HepG2 (cell line): ENCODE measurements around the gene FJX1. TPM values are rescaled to one million over a fixed set of nuclear protein-coding genes. Genes with fewer than 3 reads are reported as not detected.

Experiments used
- MYC ChIP-seq: sonication (generic); formaldehyde crosslinking; IDR thresholded peaks from 2 replicates; pipeline ENCODE4 v1.9.0; 2021; ENCODE audit warnings: missing genetic modification reagents, borderline replicate concordance
- SRSF1 ChIP-seq: fragments of 200-400 bp; formaldehyde crosslinking; optimal IDR thresholded peaks from 2 replicates; pipeline ENCODE3; 2017; ENCODE audit warnings: mild to moderate bottlenecking, low read depth, low read length, moderate library complexity
- TEAD3 ChIP-seq: optimal IDR thresholded peaks from 2 replicates; pipeline ENCODE3; 2016; ENCODE audit warnings: borderline replicate concordance
- ZBTB2 ChIP-seq: sonication (generic); formaldehyde crosslinking; IDR thresholded peaks from 2 replicates; pipeline ENCODE4 v1.8.0; 2022; ENCODE audit warnings: low read depth, missing genetic modification reagents
- ZNF275 ChIP-seq: sonication (generic); formaldehyde crosslinking; IDR thresholded peaks from 2 replicates; pipeline ENCODE4 v1.8.0; 2022; ENCODE audit warnings: missing genetic modification reagents, mild to moderate bottlenecking, inconsistent platforms, borderline replicate concordance
- ZNF331 ChIP-seq: sonication (generic); formaldehyde crosslinking; IDR thresholded peaks from 2 replicates; pipeline ENCODE4 v1.4.0; 2020; ENCODE audit warnings: missing genetic modification reagents
- ZNF33B ChIP-seq: sonication (generic); formaldehyde crosslinking; IDR thresholded peaks from 2 replicates; pipeline ENCODE4 v1.5.1; 2020; ENCODE audit warnings: mild to moderate bottlenecking, missing genetic modification reagents
- ZNF619 ChIP-seq: sonication (generic); formaldehyde crosslinking; IDR thresholded peaks from 2 replicates; pipeline ENCODE4 v1.4.0; 2020; ENCODE audit warnings: mild to moderate bottlenecking, missing genetic modification reagents
- ZNF646 ChIP-seq: sonication (generic); formaldehyde crosslinking; IDR thresholded peaks from 2 replicates; pipeline ENCODE4 v1.9.0; 2021; ENCODE audit warnings: mild to moderate bottlenecking, missing genetic modification reagents
- ZNF775 ChIP-seq: sonication (generic); formaldehyde crosslinking; IDR thresholded peaks from 2 replicates; pipeline ENCODE4 v1.4.0; 2020; ENCODE audit warnings: missing genetic modification reagents, mild to moderate bottlenecking, moderate library complexity, borderline replicate concordance
- ZNF781 ChIP-seq: sonication (generic); formaldehyde crosslinking; IDR thresholded peaks from 2 replicates; pipeline ENCODE4 v1.5.1; 2020; ENCODE audit warnings: borderline replicate concordance, mild to moderate bottlenecking, missing genetic modification reagents; ENCODE audit errors: not compliant biosample characterization
- polyA plus RNA-seq, 8 experiments: library from polyadenylated mRNA; depleted of rRNA in 3 of 8; stranded (reverse) in 7 of 8; unstranded in 1 of 8; fragments of >200 nt; fragmentation: Illumina TruSeq in 4 of 8; extraction: Trizol in 4 of 8; gene quantifications; 2 replicates each; pipeline versions ENCODE4 v1.2.1 to v1.2.3, GENCODE V29; 2011 to 2016; ENCODE audit warnings: low read depth in 4 of 8, missing spikeins in 1 of 8, mixed read lengths in 1 of 8; ENCODE audit not compliant: insufficient read depth in 1 of 8
- total RNA-seq, 5 experiments: library from RNA; depleted of rRNA; stranded (reverse); fragments of >200 nt; fragmentation: Illumina TruSeq; extraction: Trizol; gene quantifications; 2 replicates each; pipeline ENCODE4 v1.2.3, GENCODE V29; 2016; ENCODE audit warnings: low read depth in 1 of 5
- TF ChIP-seq, protein P1 (sequence below): sonication (generic); formaldehyde crosslinking; IDR thresholded peaks from 2 replicates; pipeline ENCODE4 v1.5.1; 2020; ENCODE audit warnings: mild to moderate bottlenecking, missing genetic modification reagents, borderline replicate concordance
- TF ChIP-seq, protein P2 (sequence below): sonication (generic); formaldehyde crosslinking; IDR thresholded peaks from 2 replicates; pipeline ENCODE4 v1.8.1; 2022; ENCODE audit warnings: low read depth, mild to moderate bottlenecking, missing genetic modification reagents

Gene FJX1
- total and polyA plus RNA-seq, 2 of the 13 experiments (the other 11 are each of a cell fraction or from before 2014, with no cell fraction given): 0.40 to 0.82 TPM

DNA sequence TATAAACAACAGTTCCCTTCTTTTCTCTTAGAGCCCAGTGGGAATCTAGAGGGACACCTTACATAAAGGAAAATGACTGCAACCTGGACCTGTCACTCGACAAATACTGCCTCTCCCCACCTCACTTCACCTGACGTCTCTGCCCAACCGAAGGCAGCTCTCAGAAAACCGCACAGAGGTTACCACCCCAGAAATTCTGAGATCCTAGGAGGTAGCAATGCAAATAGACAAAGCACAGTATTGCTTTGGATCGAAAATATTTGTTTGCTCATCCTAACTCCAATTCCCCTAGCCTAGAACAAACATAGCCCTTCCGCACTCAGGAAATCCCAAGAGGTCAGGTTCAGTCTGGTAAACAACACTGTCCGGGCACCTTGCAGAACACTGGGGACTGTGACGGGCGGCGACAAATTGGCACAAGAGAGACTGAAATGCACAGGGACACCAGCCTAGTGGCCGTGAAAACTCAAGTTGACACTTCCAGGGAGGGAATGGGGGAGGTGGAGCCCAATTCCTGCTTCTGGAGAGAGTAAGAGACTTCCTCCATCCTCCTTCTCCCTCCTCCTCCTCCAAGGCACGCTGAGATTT, 43.9 kb downstream of the FJX1 start (continued):
- TF ChIP-seq ZNF775 (no peak), ZNF619 (CRISPR knock-in tag) (no peak), ZNF781 (CRISPR knock-in tag) (peak; percentile 79), ZNF331 (CRISPR knock-in tag) (0 out of 2 replicates have a peak, but pooled peaks have one; percentile 57), MYC (no peak), ZBTB2 (no peak), ZNF33B (CRISPR knock-in tag) (no peak), TEAD3 (peak; percentile 81), ZNF646 (CRISPR knock-in tag) (no peak), SRSF1 (no peak), ZNF275 (no peak)
- TF ChIP-seq, protein P1, sequence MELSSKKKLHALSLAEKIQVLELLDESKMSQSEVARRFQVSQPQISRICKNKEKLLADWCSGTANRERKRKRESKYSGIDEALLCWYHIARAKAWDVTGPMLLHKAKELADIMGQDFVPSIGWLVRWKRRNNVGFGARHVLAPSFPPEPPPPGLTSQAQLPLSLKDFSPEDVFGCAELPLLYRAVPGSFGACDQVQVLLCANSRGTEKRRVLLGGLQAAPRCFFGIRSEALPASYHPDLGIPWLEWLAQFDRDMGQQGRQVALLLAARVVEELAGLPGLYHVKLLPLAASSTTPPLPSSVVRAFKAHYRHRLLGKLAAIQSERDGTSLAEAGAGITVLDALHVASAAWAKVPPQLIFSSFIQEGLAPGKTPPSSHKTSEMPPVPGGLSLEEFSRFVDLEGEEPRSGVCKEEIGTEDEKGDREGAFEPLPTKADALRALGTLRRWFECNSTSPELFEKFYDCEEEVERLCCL (CRISPR knock-in tag): no peak
- TF ChIP-seq, protein P2, sequence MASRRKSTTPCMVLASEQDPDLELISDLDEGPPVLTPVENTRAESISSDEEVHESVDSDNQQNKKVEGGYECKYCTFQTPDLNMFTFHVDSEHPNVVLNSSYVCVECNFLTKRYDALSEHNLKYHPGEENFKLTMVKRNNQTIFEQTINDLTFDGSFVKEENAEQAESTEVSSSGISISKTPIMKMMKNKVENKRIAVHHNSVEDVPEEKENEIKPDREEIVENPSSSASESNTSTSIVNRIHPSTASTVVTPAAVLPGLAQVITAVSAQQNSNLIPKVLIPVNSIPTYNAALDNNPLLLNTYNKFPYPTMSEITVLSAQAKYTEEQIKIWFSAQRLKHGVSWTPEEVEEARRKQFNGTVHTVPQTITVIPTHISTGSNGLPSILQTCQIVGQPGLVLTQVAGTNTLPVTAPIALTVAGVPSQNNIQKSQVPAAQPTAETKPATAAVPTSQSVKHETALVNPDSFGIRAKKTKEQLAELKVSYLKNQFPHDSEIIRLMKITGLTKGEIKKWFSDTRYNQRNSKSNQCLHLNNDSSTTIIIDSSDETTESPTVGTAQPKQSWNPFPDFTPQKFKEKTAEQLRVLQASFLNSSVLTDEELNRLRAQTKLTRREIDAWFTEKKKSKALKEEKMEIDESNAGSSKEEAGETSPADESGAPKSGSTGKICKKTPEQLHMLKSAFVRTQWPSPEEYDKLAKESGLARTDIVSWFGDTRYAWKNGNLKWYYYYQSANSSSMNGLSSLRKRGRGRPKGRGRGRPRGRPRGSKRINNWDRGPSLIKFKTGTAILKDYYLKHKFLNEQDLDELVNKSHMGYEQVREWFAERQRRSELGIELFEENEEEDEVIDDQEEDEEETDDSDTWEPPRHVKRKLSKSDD (CRISPR knock-in tag): no peak
